Stimulated activated naive CD8-positive, alpha-beta T cell treated with anti-CD3 and anti-CD28 coated beads, Interleukin-15, Interleukin-2, amounts not matched to agents 100 ng/mL and 50 ng/mL, for 24 hours (primary cell): Measurements from ENCODE around the gene SHBG.

Experiments used
- H3K27ac Mint-ChIP-seq: one replicate; pipeline ENCODE4 v1.8.0; 2021; ENCODE audit warnings: mild to moderate bottlenecking, mixed read lengths
- H3K27me3 Mint-ChIP-seq: one replicate; pipeline ENCODE4 v1.8.0; 2021; ENCODE audit warnings: mixed read lengths
- H3K36me3 Mint-ChIP-seq: one replicate; pipeline ENCODE4 v1.8.0; 2021; ENCODE audit warnings: low read depth, mixed read lengths
- H3K4me1 Mint-ChIP-seq: one replicate; pipeline ENCODE4 v1.8.0; 2021; ENCODE audit warnings: low read depth, mixed read lengths
- H3K4me3 Mint-ChIP-seq: one replicate; pipeline ENCODE4 v1.8.0; 2021; ENCODE audit warnings: mild to moderate bottlenecking, mixed read lengths
- H3K9me3 Mint-ChIP-seq: one replicate; pipeline ENCODE4 v1.8.0; 2021; ENCODE audit warnings: mixed read lengths

The SHBG gene

DNA sequence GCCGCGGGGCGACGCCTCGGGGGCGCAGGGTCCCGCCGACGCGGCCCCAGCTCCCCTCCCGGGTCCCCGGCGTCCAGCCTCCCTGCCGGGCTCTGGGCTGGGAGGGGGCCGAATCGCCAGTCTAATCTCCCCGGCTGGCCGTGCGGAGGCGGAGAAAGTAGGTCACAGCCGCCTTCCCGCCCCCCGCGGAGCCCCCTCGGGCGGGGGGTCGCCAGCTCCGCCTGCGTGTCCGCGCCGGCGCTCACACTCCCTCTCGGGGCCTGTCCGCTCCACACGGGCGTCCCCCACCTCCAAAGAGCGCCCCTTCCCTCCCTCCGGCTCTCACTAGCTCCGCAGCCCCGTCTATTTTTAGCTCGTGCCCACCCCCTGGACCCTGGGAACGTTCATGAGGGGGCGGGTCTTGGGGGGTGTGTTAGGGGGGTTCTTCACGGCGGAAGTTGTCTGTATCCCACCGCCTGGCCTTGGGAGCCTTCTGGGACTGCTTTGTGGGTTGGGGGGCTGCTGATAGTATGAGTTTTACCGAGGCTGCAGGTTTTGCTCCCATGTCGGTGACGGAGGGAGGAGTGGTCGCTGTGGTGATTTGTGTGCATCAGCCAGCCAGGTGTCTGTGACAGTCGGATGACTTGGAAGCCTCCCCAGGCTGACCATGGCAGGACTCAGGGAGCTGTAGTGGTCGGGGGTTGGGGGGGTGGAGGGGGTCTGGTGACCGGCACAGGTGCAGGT, 21.9 kb downstream of the SHBG start:
- H3K9me3 Mint-ChIP-seq: no peaks in the 10 kb centered on the region
- peaks cover 14% of the 10 kb centered on the region for H3K4me1 Mint-ChIP-seq
- no peaks in the 10 kb centered on the region for H3K36me3 Mint-ChIP-seq
- peaks cover 39% of the 10 kb centered on the region for H3K27me3 Mint-ChIP-seq
- no peak overlapping the region for H3K27ac Mint-ChIP-seq
- no peak overlapping the region for H3K4me3 Mint-ChIP-seq

DNA sequence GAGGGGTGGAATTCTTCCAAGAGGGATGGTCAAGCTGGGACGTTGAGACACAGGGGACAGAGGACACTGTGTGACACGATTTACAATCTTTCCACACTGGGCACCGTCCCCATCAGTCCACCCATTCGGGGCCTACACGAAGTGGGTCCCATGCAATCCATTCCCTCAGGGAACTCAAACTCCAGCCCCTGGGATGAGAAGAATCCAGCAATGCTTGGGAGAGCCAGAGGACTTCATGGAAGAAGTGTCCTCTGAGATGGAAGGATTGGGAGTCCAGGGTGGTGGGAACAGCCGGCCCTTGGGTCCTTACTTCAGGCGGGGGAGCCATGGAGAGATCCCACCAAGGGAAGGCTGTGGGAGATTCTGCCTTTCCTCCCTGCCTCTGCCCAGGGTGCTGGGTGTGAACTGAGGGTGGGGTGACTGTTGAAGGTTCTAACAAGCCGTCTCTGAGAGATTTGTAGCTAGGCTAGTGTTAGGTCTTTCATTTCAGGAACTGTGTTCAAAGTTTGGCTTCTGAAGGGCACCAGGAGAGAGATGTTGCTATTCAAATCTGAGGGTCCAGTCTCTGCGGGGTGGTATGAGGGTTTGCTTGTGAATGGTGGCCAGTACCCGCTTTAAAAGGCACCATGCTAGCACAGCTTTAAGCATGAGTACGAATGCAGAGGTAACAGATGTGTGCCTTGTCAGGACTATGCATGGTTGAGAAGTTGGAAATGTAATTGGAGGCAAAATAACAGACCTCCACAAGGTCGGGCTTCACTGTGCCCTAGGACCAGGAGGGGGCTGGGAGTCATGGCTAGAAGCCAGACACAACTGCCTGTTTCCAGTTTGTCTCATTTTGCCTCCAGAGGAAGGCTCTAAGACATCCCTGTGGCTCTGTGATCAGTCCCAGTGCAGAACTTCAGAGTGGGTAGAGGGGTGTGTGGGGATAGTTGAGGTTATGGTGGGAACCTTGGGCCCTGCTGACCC, 22.7 kb downstream of the SHBG start:
- Mint-ChIP-seq H3K4me3 (no peak overlapping the region), H3K27me3 (peaks cover 39% of the 10 kb centered on the region), H3K9me3 (no peaks in the 10 kb centered on the region), H3K36me3 (no peaks in the 10 kb centered on the region), H3K27ac (no peak overlapping the region), H3K4me1 (peaks cover 14% of the 10 kb centered on the region)

DNA sequence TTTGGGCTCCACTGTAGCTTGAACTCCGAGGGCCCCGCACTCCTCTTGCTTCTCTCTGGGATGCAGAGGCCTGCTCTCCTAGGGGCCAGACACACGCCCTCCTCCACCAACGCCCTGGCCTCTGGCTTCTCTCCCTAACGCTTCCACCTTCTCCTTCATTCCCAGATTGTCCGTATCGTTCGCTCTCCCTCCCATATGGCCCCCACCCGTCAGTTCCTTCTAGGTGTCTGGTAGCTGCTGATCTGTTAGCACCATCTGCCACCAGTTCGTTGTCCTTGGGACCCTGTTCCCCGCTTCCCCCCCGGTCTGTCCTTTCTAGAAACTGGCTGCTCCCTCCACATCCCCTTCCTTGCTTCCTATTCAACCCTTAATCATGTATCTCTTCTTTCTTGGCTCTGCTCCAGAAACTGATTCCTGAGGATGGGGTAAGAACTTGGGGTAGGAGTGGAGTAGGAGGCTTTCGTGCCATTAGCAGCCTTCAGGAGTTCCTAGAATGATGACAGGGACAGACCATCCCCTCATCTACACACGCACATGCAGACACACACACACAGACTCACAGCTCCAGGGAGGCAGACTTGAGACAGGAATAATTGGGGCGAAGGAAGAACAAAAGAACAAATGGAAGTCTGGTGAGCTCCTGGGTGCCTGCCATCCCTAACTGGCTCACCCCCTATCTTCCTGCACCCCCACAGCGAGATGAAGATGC, 25.1 kb downstream of the SHBG start:
- Mint-ChIP-seq H3K9me3 (no peaks in the 10 kb centered on the region), H3K4me3 (no peak overlapping the region), H3K36me3 (no peaks in the 10 kb centered on the region), H3K4me1 (peaks cover 11% of the 10 kb centered on the region), H3K27ac (no peak overlapping the region), H3K27me3 (peaks cover 31% of the 10 kb centered on the region)

DNA sequence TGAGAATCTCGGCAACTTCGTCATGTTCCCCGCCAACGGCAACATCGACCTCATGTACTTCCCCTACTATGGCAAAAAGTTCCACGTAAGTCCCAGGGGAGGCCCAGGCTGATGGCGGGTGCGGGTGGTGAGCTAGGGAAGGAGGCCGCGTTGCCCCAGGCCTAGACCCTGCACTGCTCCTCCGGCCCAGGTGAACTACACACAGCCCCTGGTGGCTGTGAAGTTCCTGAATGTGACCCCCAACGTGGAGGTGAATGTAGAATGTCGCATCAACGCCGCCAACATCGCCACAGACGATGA, 25.6 kb downstream of the SHBG start:
- H3K36me3 Mint-ChIP-seq: no peaks in the 10 kb centered on the region
- H3K9me3 Mint-ChIP-seq: no peaks in the 10 kb centered on the region
- peaks cover 26% of the 10 kb centered on the region for H3K27me3 Mint-ChIP-seq
- no peak overlapping the region for H3K27ac Mint-ChIP-seq
- no peak overlapping the region for H3K4me3 Mint-ChIP-seq
- H3K4me1 Mint-ChIP-seq: peaks cover 6% of the 10 kb centered on the region

DNA sequence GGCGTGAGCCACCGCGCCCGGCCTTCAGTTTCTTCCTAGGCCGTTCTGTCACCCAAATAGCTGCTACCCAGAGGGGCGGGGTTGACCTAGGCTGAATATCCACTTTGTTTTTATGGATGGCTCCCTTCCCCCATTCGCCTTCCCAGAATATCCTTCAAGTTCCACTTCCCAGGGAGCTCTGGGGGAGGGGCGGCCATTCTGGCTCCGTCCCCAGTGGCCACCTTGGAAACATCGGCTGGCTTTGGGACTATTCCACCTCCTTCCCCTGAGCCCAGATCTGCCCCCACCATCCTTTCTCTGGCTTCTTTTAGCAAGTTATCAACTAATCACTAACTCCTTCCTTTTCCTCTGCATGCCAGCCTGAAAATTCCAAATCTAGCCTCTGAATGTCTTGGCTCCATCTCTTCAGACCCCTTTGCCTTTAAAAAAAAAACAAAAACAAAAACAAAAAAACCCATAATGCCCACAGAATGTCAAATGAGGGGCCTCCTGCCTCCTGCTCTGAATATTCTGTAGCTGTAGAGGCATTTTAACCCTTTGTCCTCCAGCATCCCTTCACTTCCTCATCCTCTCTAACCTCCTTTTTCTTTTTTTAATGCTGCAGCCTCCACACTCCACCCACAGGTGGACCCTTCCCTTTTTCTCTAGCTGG, 27.1 kb downstream of the SHBG start:
- H3K9me3 Mint-ChIP-seq: no peaks in the 10 kb centered on the region
- peaks cover 15% of the 10 kb centered on the region for H3K27me3 Mint-ChIP-seq
- H3K4me1 Mint-ChIP-seq: no peaks in the 10 kb centered on the region
- no peak overlapping the region for H3K27ac Mint-ChIP-seq
- no peak overlapping the region for H3K4me3 Mint-ChIP-seq
- no peaks in the 10 kb centered on the region for H3K36me3 Mint-ChIP-seq

DNA sequence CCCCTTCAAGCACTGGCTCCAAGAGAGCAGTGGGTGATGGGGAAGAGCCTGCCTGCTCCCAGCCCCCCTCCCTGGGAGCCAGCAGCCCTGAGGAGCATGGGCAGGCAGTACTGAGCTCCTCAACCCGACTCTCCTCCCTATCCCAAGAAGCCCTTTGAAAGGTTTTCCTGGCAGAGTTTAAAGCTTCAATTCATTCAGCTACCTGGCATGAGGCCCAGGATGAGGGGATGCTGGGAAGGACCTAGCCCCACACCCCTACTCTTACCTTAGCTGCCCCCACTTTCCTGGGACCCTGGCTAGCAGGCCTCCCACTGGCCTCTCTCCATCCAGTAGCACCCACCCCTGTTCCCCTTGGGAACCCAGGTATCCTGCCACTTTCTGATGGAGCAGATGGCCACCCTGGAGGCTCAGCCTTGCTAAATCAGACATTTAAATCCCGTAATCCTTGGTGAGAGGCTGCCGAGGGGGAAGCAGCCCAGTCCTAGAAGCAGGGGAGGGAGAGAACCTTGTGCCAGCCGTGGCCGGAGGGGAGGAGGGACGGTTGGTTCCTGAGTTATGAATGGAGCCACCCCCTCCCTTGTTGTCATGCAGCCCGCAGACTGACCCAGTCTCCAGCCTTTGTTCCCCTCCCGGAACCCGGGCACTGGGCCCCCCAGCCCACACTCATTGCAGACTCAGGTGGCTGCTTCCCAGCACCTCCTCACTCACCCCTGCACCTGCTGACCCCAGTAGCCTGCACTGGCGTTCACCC, 37.9 kb downstream of the SHBG start:
- no peaks in the 10 kb centered on the region for H3K4me1 Mint-ChIP-seq
- no peak overlapping the region for H3K27ac Mint-ChIP-seq
- no peaks in the 10 kb centered on the region for H3K27me3 Mint-ChIP-seq
- no peaks in the 10 kb centered on the region for H3K9me3 Mint-ChIP-seq
- no peak overlapping the region for H3K4me3 Mint-ChIP-seq
- H3K36me3 Mint-ChIP-seq: peaks cover 33% of the 10 kb centered on the region

DNA sequence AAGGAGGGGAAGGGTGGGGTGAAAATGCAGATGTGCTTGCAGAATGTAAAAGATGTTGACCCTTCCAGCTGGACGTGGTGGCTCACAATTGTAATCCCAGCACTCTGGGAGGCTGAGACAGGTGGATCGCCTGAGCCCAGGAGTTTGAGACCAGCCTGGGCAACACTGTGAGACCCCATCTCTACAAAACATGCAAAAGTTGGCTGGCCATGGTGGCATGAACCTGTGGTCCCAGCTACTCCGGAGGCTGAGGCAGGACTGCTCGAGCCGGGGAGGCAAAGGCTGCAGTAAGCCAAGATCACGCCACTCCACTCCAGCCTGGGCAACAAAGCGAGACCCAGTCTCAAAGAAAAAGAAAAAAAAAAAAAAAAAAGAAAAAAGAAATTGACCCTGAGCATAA, 38.5 kb downstream of the SHBG start:
- H3K9me3 Mint-ChIP-seq: no peaks in the 10 kb centered on the region
- no peak overlapping the region for H3K27ac Mint-ChIP-seq
- H3K27me3 Mint-ChIP-seq: no peaks in the 10 kb centered on the region
- H3K4me3 Mint-ChIP-seq: no peak overlapping the region
- peaks cover 39% of the 10 kb centered on the region for H3K36me3 Mint-ChIP-seq
- H3K4me1 Mint-ChIP-seq: no peaks in the 10 kb centered on the region

GRCh38 chr17:7673239-7673638, 43.3 kb downstream of the SHBG start:
- Mint-ChIP-seq H3K4me1 (no peaks in the 10 kb centered on the region), H3K4me3 (no peak overlapping the region), H3K9me3 (peaks cover 5% of the 10 kb centered on the region), H3K36me3 (peaks cover 54% of the 10 kb centered on the region), H3K27ac (no peak overlapping the region), H3K27me3 (no peaks in the 10 kb centered on the region)

DNA sequence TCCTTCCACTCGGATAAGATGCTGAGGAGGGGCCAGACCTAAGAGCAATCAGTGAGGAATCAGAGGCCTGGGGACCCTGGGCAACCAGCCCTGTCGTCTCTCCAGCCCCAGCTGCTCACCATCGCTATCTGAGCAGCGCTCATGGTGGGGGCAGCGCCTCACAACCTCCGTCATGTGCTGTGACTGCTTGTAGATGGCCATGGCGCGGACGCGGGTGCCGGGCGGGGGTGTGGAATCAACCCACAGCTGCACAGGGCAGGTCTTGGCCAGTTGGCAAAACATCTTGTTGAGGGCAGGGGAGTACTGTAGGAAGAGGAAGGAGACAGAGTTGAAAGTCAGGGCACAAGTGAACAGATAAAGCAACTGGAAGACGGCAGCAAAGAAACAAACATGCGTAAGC, 45.0 kb downstream of the SHBG start:
- H3K36me3 Mint-ChIP-seq: peaks cover 44% of the 10 kb centered on the region
- no peak overlapping the region for H3K4me3 Mint-ChIP-seq
- no peaks in the 10 kb centered on the region for H3K27me3 Mint-ChIP-seq
- peaks cover 5% of the 10 kb centered on the region for H3K9me3 Mint-ChIP-seq
- H3K4me1 Mint-ChIP-seq: no peaks in the 10 kb centered on the region
- no peak overlapping the region for H3K27ac Mint-ChIP-seq

DNA sequence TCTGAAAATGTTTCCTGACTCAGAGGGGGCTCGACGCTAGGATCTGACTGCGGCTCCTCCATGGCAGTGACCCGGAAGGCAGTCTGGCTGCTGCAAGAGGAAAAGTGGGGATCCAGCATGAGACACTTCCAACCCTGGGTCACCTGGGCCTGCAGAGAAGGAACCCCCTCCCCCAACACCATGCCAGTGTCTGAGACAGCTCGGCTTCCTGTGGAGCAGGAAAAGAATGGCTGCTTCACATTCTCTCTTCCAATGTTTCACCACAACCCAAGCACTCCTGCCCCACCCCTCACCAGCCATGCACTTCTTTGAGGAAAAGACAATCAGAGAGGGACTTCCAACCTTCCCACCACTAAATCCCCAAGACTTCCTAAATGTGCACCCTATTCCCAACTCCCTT, 46.6 kb downstream of the SHBG start:
- Mint-ChIP-seq H3K4me1 (no peaks in the 10 kb centered on the region), H3K27me3 (no peaks in the 10 kb centered on the region), H3K36me3 (peaks cover 33% of the 10 kb centered on the region), H3K9me3 (peaks cover 5% of the 10 kb centered on the region), H3K4me3 (no peak overlapping the region), H3K27ac (no peak overlapping the region)

DNA sequence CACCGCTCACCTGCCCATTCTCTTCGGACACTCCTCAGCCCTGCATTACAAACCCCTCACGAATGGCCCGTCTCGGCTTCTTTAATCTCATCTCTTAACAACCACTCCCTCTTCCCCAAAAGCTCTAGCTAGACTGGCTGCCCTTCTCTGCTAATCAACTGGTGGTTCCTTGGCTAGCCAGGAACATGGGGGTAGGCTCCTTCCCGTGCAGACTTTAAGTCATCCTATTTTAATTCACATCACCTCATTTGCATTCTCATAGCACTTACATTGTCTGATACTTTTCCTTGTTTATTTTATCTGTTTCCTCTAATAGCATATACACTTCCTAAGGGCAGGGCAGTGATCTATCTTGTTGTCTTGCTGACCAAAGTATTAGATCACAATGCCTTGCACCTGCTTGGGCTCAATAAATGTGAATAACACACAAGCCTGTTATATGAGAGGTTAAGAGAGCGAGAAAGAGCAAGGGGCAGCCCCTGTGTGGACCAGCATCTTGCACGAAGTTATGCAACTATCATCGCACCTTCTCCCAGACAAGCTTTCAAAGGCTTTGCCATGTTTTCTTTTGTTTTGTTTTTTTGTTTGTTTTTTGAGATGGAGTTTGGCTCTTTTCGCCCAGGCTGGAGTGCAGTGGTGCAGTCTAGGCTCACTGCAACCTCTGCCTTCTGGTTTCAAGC, 47.6 kb downstream of the SHBG start:
- Mint-ChIP-seq H3K27me3 (no peaks in the 10 kb centered on the region), H3K4me3 (no peak overlapping the region), H3K27ac (no peak overlapping the region), H3K4me1 (peaks cover 3% of the 10 kb centered on the region), H3K36me3 (peaks cover 33% of the 10 kb centered on the region), H3K9me3 (peaks cover 5% of the 10 kb centered on the region)
